HK-2 (cell line): ENCODE data around the gene LRRC7.

Experiments used
- DNase-seq: peaks from one replicate; pipeline ENCODE4 v3.0.0-alpha.2; 2018; ENCODE audit not compliant: unreplicated experiment

The LRRC7 gene

GRCh38 chr1:69776555-69776954 lies 208.8 kb downstream of the LRRC7 start:
- DNase-seq, result no peak

- no peak for DNase-seq
These were observed 209.7 kb downstream of the LRRC7 start for GRCh38 chr1:69777423-69777822.

- DNase-seq, result no peak
These were observed 210.2 kb downstream of the LRRC7 start for GRCh38 chr1:69777971-69778370.

- no peak for DNase-seq
These were observed 219.4 kb downstream of the LRRC7 start for GRCh38 chr1:69787151-69787550.

- DNase-seq, result no peak
These were observed 223.6 kb downstream of the LRRC7 start for GRCh38 chr1:69791311-69791710.

- no peak for DNase-seq
These were observed 227.1 kb downstream of the LRRC7 start for GRCh38 chr1:69794831-69795230.

- DNase-seq, result no peak
These were observed 247.2 kb downstream of the LRRC7 start for GRCh38 chr1:69814926-69815325.

- no peak for DNase-seq
These were observed 257.2 kb downstream of the LRRC7 start for GRCh38 chr1:69824932-69825331.

GRCh38 chr1:69827732-69828131 lies 260.0 kb downstream of the LRRC7 start:
- no peak for DNase-seq

- no peak for DNase-seq
These were observed 265.8 kb downstream of the LRRC7 start for GRCh38 chr1:69833536-69833935.

GRCh38 chr1:69834336-69834735 lies 266.6 kb downstream of the LRRC7 start:
- DNase-seq, result no peak

GRCh38 chr1:69835955-69836354 lies 268.2 kb downstream of the LRRC7 start:
- DNase-seq, result no peak

- no peak for DNase-seq
These were observed 269.4 kb downstream of the LRRC7 start for GRCh38 chr1:69836971-69837636.

- DNase-seq, result no peak
These were observed 274.6 kb downstream of the LRRC7 start for GRCh38 chr1:69842326-69842725.

- no peak for DNase-seq
These were observed 277.9 kb downstream of the LRRC7 start for GRCh38 chr1:69845655-69846054.

- no peak for DNase-seq
These were observed 278.5 kb downstream of the LRRC7 start for GRCh38 chr1:69846267-69846666.

GRCh38 chr1:69847670-69848069 lies 279.9 kb downstream of the LRRC7 start:
- DNase-seq, result no peak

- DNase-seq, result no peak
These were observed 284.4 kb downstream of the LRRC7 start for GRCh38 chr1:69852151-69852550.

- no peak for DNase-seq
These were observed 285.0 kb downstream of the LRRC7 start for GRCh38 chr1:69852706-69853105.

GRCh38 chr1:69858534-69858933 lies 290.8 kb downstream of the LRRC7 start:
- no peak for DNase-seq

- no peak for DNase-seq
These were observed 293.9 kb downstream of the LRRC7 start for GRCh38 chr1:69861641-69862040.

GRCh38 chr1:69862906-69863305 lies 295.2 kb downstream of the LRRC7 start:
- no peak for DNase-seq

- DNase-seq, result no peak
These were observed 296.0 kb downstream of the LRRC7 start for GRCh38 chr1:69863704-69864103.

- no peak for DNase-seq
These were observed 303.7 kb downstream of the LRRC7 start for GRCh38 chr1:69871412-69871811.
